ENCODE data around the gene PHTF1.

- no peak for TF ChIP-seq MYC (IDR thresholded peaks at IDR 0.05; ENCODE audit: insufficient read depth, insufficient read length, insufficient replicate concordance, low read length, severe bottlenecking)
- TF ChIP-seq CTCF (IDR thresholded peaks at IDR 0.05 in 2 of 3, conservative IDR thresholded peaks at IDR 0.05 in 1 of 3; ENCODE audit: control insufficient read depth in 2 of 3, extremely low read depth in 1 of 3, insufficient read depth in 1 of 3, low read depth in 3 of 3, low read length in 3 of 3) = no peak
- TF ChIP-seq BHLHE40 (IDR thresholded peaks at IDR 0.05; ENCODE audit: borderline replicate concordance in 1 of 2, low read depth in 2 of 2, low read length in 1 of 2) = no peak
- TF ChIP-seq POLR2AphosphoS5 (IDR thresholded peaks at IDR 0.05; ENCODE audit: low read length) = no peak
- no peak for TF ChIP-seq EZH2 (IDR thresholded peaks at IDR 0.05; ENCODE audit: borderline replicate concordance, control insufficient read depth, low read depth, low read length)
- no peak for TF ChIP-seq NFIC (IDR thresholded peaks at IDR 0.05; ENCODE audit: low read depth, low read length)
Measured at GRCh38 chr1:113763661-113764060, 4.4 kb upstream of the PHTF1 start.
